Lung (tissue), 12 donors: ENCODE measurements around the gene TPP2. TPM values are rescaled to one million over a fixed set of nuclear protein-coding genes. Genes with fewer than 3 reads are reported as not detected.

Source experiments
- ATAC-seq: fragments of 200-7000 bp; cut with Tn5 transposase; one replicate; pipeline ENCODE4 v1.9.1; 2020; ENCODE audit warnings: moderate number of reproducible peaks; ENCODE audit not compliant: insufficient read depth, low FRiP score
- DNase-seq, 3 donors: peaks; one replicate each; pipeline ENCODE4 v3.0.0-alpha.2; 2013 to 2017
- H3K27ac ChIP-seq, 2 donors: one replicate each; pipeline ENCODE4 v1.5.1; 2013; ENCODE audit warnings: mild to moderate bottlenecking in 2 of 2, moderate library complexity in 2 of 2, control low read depth in 1 of 2, inconsistent platforms in 1 of 2, low read depth in 1 of 2, low read length in 1 of 2
- H3K27me3 ChIP-seq, 3 donors: one replicate each; pipeline ENCODE4 v1.5.1; 2013; ENCODE audit warnings: low read length in 2 of 3; ENCODE audit not compliant: control insufficient read depth in 3 of 3, insufficient read depth in 3 of 3
- H3K36me3 ChIP-seq, 4 donors: one replicate each; pipeline ENCODE4 v1.5.1; 2013; ENCODE audit warnings: low read length in 4 of 4, mild to moderate bottlenecking in 1 of 4, moderate library complexity in 1 of 4; ENCODE audit not compliant: control insufficient read depth in 4 of 4, insufficient read depth in 4 of 4
- H3K4me1 ChIP-seq, 5 donors: one replicate each; pipeline ENCODE4 v1.5.1; 2013; ENCODE audit warnings: low read length in 5 of 5, mild to moderate bottlenecking in 2 of 5, moderate library complexity in 1 of 5; ENCODE audit not compliant: control insufficient read depth in 5 of 5, insufficient read depth in 5 of 5
- H3K4me3 ChIP-seq: one replicate; pipeline ENCODE4 v1.5.1; 2013; ENCODE audit warnings: mild to moderate bottlenecking, control low read depth, moderate library complexity
- H3K9ac ChIP-seq, 2 donors: one replicate each; pipeline ENCODE4 v1.5.1; 2013; ENCODE audit warnings: low read length in 2 of 2, control low read depth in 1 of 2; ENCODE audit not compliant: insufficient read depth in 1 of 2
- H3K9me3 ChIP-seq, 4 donors: one replicate each; pipeline ENCODE4 v1.5.1; 2013; ENCODE audit warnings: low read length in 3 of 4, mild to moderate bottlenecking in 1 of 4, moderate library complexity in 1 of 4; ENCODE audit not compliant: control insufficient read depth in 4 of 4, insufficient read depth in 3 of 4
- WGBS, 2 donors: extraction: QIAGEN DNeasy Blood & Tissue Kit; methylation state at CpG; one replicate each; pipeline ENCODE4 v1.1.7; 2013; 5-methylcytosine and 5-hydroxymethylcytosine counted together
- polyA plus RNA-seq, 2 donors: library from polyadenylated mRNA; stranded (reverse); fragments of 200-250 nt; gene quantifications; one replicate each; pipeline ENCODE4 v1.2.1, GENCODE V29; 2013
- total RNA-seq, 2 donors: library from RNA; depleted of rRNA in 1 of 2; stranded (reverse); fragments of >200 nt in 1 of 2; gene quantifications; one replicate each; pipeline ENCODE4 v1.2.1, GENCODE V29; 2014 to 2021
- TF ChIP-seq, protein P1 (sequence below): IDR thresholded peaks from 2 replicates; pipeline ENCODE4 v1.5.1; 2012; ENCODE audit warnings: mild to moderate bottlenecking; ENCODE audit errors: control extremely low read depth, extremely low read depth
- donor health status: control.
- donor health status: control.
- donor health status: Bipolar disorder and iron deficiency.
- donor health status: healthy.
- donor health status: DM: yes; HTN: yes; CAD: no.

The TPP2 gene
- total and polyA plus RNA-seq, 4 donors = 19.9 to 78.8 (median 29.8) TPM

DNA sequence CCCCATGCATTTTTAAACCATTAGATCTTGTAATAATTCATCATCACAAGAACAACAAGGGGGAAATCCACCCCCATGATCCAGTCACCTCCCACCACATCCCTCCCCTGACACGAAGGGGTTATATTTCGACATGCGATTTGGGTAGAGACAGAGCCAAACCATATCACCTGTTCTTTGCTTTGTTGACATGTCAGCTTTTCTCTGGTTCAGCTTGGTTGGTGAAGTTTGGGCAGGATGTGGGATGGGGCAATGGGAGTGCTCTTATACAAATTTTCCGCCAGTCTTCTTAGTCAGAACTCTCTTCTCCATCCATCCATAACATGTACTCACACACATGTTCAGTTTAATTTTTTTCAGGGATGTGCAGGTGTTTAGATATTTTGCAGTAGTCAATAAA, 12.9 kb downstream of the TPP2 start:
- ATAC-seq (no peak), DNase-seq (no peak)
- no peak overlapping the region for H3K9ac ChIP-seq
- WGBS, 2 donors = 92 to 97% methylated on average over 4 of the region's 4 CpGs
- no peak overlapping the region for H3K4me3 ChIP-seq
- peaks cover 18 to 39% (median 28%) of the 10 kb centered on the region in 4 donors for H3K36me3 ChIP-seq
- TF ChIP-seq, protein P1, sequence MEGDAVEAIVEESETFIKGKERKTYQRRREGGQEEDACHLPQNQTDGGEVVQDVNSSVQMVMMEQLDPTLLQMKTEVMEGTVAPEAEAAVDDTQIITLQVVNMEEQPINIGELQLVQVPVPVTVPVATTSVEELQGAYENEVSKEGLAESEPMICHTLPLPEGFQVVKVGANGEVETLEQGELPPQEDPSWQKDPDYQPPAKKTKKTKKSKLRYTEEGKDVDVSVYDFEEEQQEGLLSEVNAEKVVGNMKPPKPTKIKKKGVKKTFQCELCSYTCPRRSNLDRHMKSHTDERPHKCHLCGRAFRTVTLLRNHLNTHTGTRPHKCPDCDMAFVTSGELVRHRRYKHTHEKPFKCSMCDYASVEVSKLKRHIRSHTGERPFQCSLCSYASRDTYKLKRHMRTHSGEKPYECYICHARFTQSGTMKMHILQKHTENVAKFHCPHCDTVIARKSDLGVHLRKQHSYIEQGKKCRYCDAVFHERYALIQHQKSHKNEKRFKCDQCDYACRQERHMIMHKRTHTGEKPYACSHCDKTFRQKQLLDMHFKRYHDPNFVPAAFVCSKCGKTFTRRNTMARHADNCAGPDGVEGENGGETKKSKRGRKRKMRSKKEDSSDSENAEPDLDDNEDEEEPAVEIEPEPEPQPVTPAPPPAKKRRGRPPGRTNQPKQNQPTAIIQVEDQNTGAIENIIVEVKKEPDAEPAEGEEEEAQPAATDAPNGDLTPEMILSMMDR = no peak
- H3K27me3 ChIP-seq = no peaks in the 10 kb centered on the region
- H3K27ac ChIP-seq = no peak overlapping the region
- H3K9me3 ChIP-seq = no peaks in the 10 kb centered on the region
- H3K4me1 ChIP-seq = peaks cover 0 to 2% (median 0%) of the 10 kb centered on the region in 5 donors

DNA sequence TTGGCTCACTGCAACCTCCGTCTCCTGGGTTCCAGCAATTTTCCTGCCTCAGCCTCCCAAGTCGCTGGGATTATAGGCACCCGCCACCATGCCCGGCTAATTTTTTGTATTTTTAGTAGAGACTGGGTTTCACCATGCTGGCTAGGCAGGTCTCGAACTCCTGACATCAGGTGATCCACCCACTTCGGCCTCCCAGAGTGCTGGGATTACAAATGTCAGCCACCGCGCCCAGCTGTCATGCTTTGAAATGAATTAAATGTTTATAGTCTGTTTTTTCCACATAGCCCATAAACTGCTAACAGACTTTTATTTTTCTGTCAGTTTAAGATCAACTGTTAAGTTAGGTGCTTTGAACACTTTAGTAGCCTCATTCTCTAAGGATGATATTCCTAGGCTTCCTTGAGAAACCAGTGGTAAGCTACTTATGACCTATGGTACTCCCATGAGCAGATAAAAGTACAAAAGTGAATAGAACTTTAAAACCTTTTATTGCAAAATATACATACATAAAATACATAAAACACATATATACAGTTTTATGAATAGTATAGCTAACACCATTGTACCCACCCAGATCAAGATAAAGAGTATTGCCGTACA, 13.6 kb downstream of the TPP2 start:
- no peaks in the 10 kb centered on the region for H3K4me1 ChIP-seq
- DNase-seq = no peak
- TF ChIP-seq, protein P1 = no peak
- no peak for ATAC-seq
- H3K4me3 ChIP-seq = no peak overlapping the region
- H3K27ac ChIP-seq = no peak overlapping the region
- H3K27me3 ChIP-seq = no peaks in the 10 kb centered on the region
- H3K36me3 ChIP-seq = peaks cover 12 to 39% (median 27%) of the 10 kb centered on the region in 4 donors
- H3K9ac ChIP-seq = no peak overlapping the region
- no peaks in the 10 kb centered on the region for H3K9me3 ChIP-seq
- WGBS, 2 donors = 98% methylated on average over 9 of the region's 9 CpGs

DNA sequence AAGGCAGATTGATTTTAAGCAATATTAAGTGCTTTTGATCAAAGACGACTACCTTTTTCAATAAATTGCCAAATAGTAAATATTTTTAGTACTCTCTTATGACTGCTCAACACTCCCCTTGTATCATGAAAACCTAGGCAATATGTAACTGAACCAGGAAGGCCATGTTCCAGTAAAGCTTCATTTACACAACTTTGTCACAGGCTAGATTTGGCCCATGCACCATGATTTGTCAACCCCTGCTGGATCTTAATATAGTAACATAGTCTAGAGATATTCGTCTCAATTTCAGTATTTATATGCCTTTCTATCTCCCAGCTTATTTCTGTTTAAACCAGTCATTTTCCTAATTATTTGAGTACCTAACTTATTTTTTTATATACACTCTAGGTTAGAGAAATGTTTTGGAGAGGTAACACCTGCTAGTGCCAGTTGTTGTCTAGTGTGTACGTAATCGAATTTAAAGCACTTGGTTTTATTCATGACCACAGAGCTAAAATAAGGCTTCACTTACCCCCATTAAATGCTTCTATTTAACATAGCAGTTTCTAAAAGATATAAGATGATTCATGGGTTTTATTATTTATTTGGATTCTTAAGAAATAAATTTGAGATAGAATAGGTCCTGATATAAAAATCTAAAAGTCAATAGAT, 21.0 kb downstream of the TPP2 start:
- DNase-seq = no peak
- no peaks in the 10 kb centered on the region for H3K9me3 ChIP-seq
- H3K27me3 ChIP-seq = no peaks in the 10 kb centered on the region
- no peak overlapping the region for H3K4me3 ChIP-seq
- H3K9ac ChIP-seq = no peak overlapping the region
- peaks cover 14 to 51% (median 17%) of the 10 kb centered on the region in 4 donors for H3K36me3 ChIP-seq
- no peak for ATAC-seq
- H3K27ac ChIP-seq = no peak overlapping the region
- TF ChIP-seq, protein P1 = no peak
- no peaks in the 10 kb centered on the region for H3K4me1 ChIP-seq
- WGBS, 2 donors = 87 to 92% methylated on average over 4 of the region's 4 CpGs
